ENCODE results near the gene LCE1F. TPM values are rescaled to one million over a fixed set of nuclear protein-coding genes. Genes with fewer than 3 reads are reported as not detected.

Gene LCE1F
- total RNA-seq, 1 experiment from 2014 or later = not detected

GRCh38 chr1:152761609-152762213 lies 13.2 kb upstream of the LCE1F start:
- H3K9me3 ChIP-seq (ENCODE audit: control insufficient read depth, low read depth, low read length) = peaks cover 99% of the 10 kb centered on the region
- TF ChIP-seq CTCF (conservative IDR thresholded peaks at IDR 0.05) = no peak

More at GRCh38 chr1:152761609-152762213, 13.2 kb upstream of the LCE1F start:
- Mint-ChIP-seq H3K27ac (no peak overlapping the region), H3K4me1 (no peaks in the 10 kb centered on the region), H3K27me3 (ENCODE audit: low read depth) (peaks cover 4% of the 10 kb centered on the region; the same call in 1 of the 2 replicates), H3K36me3 (ENCODE audit: insufficient read depth in 1 of 3, low read depth in 3 of 3) (peaks cover 21 to 40% (median 22%) of the 10 kb centered on the region in 3 experiments; a peak in 6 of 7 replicates), H3K4me3 (no peak overlapping the region), H3K9me3 (peaks cover 92 to 95% of the 10 kb centered on the region in 2 experiments)
- H3K14ac ChIP-seq (ENCODE audit: insufficient read depth, low read length) = no peak overlapping the region
- no peaks in the 10 kb centered on the region for H3K23me2 ChIP-seq (ENCODE audit: insufficient read length, low read depth, low read length, poor library complexity, severe bottlenecking)
- no CpG with 5 or more reads among the region's 3 CpGs for WGBS (ENCODE audit: extremely low coverage, insufficient read length, low lambda C conversion rate)
- H2BK5ac ChIP-seq (ENCODE audit: insufficient read length, low read length) = no peak overlapping the region
- H2BK20ac ChIP-seq (ENCODE audit: low read depth, low read length, poor library complexity, severe bottlenecking) = no peak overlapping the region
- no peak overlapping the region for H3K27ac ChIP-seq (ENCODE audit: insufficient read length, low read depth, low read length)
- H3K79me2 ChIP-seq (ENCODE audit: insufficient read depth, low read length) = no peaks in the 10 kb centered on the region
- no peak overlapping the region for H2BK12ac ChIP-seq (ENCODE audit: insufficient read length, low read depth, low read length)
- H3K56ac ChIP-seq (ENCODE audit: insufficient read length, low read depth, low read length) = no peak overlapping the region
- H3T11ph ChIP-seq (ENCODE audit: low read length) = no peak overlapping the region
- H4K8ac ChIP-seq (replicated peaks; ENCODE audit: insufficient read length, low read depth, low read length) = no peak overlapping the region
- H4K91ac ChIP-seq (ENCODE audit: insufficient read length, low read depth, low read length) = no peak overlapping the region
- H3K4me2 ChIP-seq (ENCODE audit: insufficient read depth, insufficient read length, low read length) = no peak overlapping the region
- H2BK15ac ChIP-seq (ENCODE audit: low read depth, low read length) = no peak overlapping the region
- H2AFZ ChIP-seq (ENCODE audit: low read length) = no peak overlapping the region
- H3K4ac ChIP-seq (ENCODE audit: low read depth, low read length) = no peak overlapping the region
- no peak overlapping the region for H3K18ac ChIP-seq (ENCODE audit: insufficient read length, low read depth, low read length)
- no peaks in the 10 kb centered on the region for H3K79me1 ChIP-seq (ENCODE audit: insufficient read depth, low read depth, low read length, poor library complexity, severe bottlenecking)
- no peak overlapping the region for H3K23ac ChIP-seq (ENCODE audit: insufficient read length, low read depth, low read length)
- no peaks in the 10 kb centered on the region for H3K27me3 ChIP-seq (ENCODE audit: insufficient read depth, low read length)
- H3K9ac ChIP-seq (ENCODE audit: extremely low read depth, insufficient read length, low read length) = no peak overlapping the region
- H3K4me1 ChIP-seq (ENCODE audit: insufficient read depth, low read length) = no peaks in the 10 kb centered on the region
- H2BK120ac ChIP-seq (ENCODE audit: low read depth, low read length, poor library complexity, severe bottlenecking) = no peak overlapping the region
- H4K20me1 ChIP-seq (ENCODE audit: control insufficient read depth, insufficient read depth, insufficient read length) = no peaks in the 10 kb centered on the region
- H2AK5ac ChIP-seq (ENCODE audit: insufficient read length, low read length) = no peak overlapping the region
- H4K5ac ChIP-seq (ENCODE audit: insufficient read length, low read depth, low read length) = no peak overlapping the region
- DNase-seq = no peak
